Body of pancreas (tissue), 4 donors: ENCODE measurements around the gene OCRL. TPM values are rescaled to one million over a fixed set of nuclear protein-coding genes. Genes with fewer than 3 reads are reported as not detected.

Source experiments
- ATAC-seq: fragments of 150-250 bp; one replicate; pipeline ENCODE4 v1.9.1; 2016
- DNase-seq, 4 donors: peaks; one replicate each; pipeline ENCODE4 v3.0.0-alpha.2; 2019
- H3K27ac ChIP-seq, 4 donors: fragments of 200-600 bp; sonication (generic); 1 replicate in 3 of 4; 2 replicates in 1 of 4; pipeline versions ENCODE4 v1.5.1 to v1.6.1; 2016 to 2019; ENCODE audit warnings: mild to moderate bottlenecking in 1 of 4, mixed read lengths in 1 of 4, moderate library complexity in 1 of 4
- H3K27me3 ChIP-seq, 2 donors: fragments of 200-600 bp; sonication (generic); one replicate each; pipeline ENCODE4 v1.6.0; 2016; ENCODE audit warnings: mild to moderate bottlenecking in 1 of 2
- H3K36me3 ChIP-seq, 2 donors: fragments of 200-600 bp; sonication (generic); replicated peaks in 1 of 2; 2 replicates each; pipeline ENCODE4 v1.5.1; 2016; ENCODE audit warnings: low read depth in 2 of 2; ENCODE audit not compliant: insufficient read depth in 1 of 2
- H3K4me1 ChIP-seq: fragments of 200-600 bp; sonication (generic); one replicate; pipeline ENCODE4 v1.6.0; 2016
- H3K4me3 ChIP-seq, 2 donors: fragments of 200-600 bp; sonication (generic); 1 replicate in 1 of 2; 2 replicates in 1 of 2; pipeline ENCODE4 v1.5.1; 2016 to 2019
- H3K9me3 ChIP-seq, 3 donors: fragments of 200-600 bp; sonication (generic); 1 replicate in 2 of 3; 2 replicates in 1 of 3; pipeline ENCODE4 v1.5.1; 2016
- POLR2A ChIP-seq, 3 donors: fragments of 450-650 bp; IDR thresholded peaks; one replicate each; pipeline ENCODE4 v1.6.1; 2016; ENCODE audit warnings: antibody characterized with exemption in 3 of 3, mild to moderate bottlenecking in 2 of 3
- WGBS, 2 donors: methylation state at CpG; one replicate each; pipeline ENCODE4 v1.1.5; 2017; 5-methylcytosine and 5-hydroxymethylcytosine counted together
- intact Hi-C: fragments of 100-400 bp; cut with DNase I; formaldehyde crosslinking; loops from one replicate; pipeline ENCODE4 v1.15.1; 2023
- total RNA-seq, 2 donors: library from RNA; depleted of rRNA; stranded (reverse); fragments of >200 nt; gene quantifications; one replicate each; pipeline ENCODE4 v1.1.0, GENCODE V29; 2016
- TF ChIP-seq, protein P1 (sequence below), 7 experiments: fragments of 450-650 bp in 4 of 7; fragments of 200-600 bp in 3 of 7; sonication (generic) in 3 of 7; IDR thresholded peaks; one replicate each; pipeline ENCODE4 v1.5.1; 2016 to 2019; ENCODE audit warnings: antibody characterized with exemption in 7 of 7

The OCRL gene
- total RNA-seq, 2 donors from 2014 or later: 7.3 to 9.1 TPM

DNA sequence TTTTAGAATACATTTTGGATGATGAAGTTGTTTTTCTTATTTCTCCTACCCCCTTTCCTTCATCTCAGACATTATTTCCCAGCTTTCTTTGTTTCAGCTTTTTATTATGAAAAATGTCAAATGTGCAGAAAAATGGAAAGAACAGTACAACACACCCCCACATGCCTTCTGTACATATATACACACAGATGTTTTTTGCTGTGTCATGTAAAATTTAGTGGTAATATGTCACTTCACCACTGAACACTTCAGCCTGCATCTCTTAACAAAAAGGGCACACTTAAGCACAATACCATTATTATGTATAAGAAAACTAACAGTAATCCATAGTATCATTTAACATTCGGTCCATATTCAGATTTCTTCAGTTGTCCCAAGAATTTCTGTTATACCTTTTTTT is 37.8 kb downstream of the OCRL start:
- TF ChIP-seq POLR2A (IDR thresholded peaks at IDR 0.05): no peak
- TF ChIP-seq, protein P1, sequence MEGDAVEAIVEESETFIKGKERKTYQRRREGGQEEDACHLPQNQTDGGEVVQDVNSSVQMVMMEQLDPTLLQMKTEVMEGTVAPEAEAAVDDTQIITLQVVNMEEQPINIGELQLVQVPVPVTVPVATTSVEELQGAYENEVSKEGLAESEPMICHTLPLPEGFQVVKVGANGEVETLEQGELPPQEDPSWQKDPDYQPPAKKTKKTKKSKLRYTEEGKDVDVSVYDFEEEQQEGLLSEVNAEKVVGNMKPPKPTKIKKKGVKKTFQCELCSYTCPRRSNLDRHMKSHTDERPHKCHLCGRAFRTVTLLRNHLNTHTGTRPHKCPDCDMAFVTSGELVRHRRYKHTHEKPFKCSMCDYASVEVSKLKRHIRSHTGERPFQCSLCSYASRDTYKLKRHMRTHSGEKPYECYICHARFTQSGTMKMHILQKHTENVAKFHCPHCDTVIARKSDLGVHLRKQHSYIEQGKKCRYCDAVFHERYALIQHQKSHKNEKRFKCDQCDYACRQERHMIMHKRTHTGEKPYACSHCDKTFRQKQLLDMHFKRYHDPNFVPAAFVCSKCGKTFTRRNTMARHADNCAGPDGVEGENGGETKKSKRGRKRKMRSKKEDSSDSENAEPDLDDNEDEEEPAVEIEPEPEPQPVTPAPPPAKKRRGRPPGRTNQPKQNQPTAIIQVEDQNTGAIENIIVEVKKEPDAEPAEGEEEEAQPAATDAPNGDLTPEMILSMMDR (IDR thresholded peaks at IDR 0.05): no peak
- Histone ChIP-seq H3K27me3 (no peaks in the 10 kb centered on the region), H3K4me3 (no peak overlapping the region), H3K36me3 (peaks cover 0 to 4% of the 10 kb centered on the region in 2 donors), H3K9me3 (no peaks in the 10 kb centered on the region), H3K4me1 (no peaks in the 10 kb centered on the region), H3K27ac (no peak overlapping the region)
- DNase-seq (no peak), ATAC-seq (no peak)
- intact Hi-C loops: no loop called here
- 88 to 100% methylated on average over 1 of the region's 1 CpG for WGBS, 2 donors

DNA sequence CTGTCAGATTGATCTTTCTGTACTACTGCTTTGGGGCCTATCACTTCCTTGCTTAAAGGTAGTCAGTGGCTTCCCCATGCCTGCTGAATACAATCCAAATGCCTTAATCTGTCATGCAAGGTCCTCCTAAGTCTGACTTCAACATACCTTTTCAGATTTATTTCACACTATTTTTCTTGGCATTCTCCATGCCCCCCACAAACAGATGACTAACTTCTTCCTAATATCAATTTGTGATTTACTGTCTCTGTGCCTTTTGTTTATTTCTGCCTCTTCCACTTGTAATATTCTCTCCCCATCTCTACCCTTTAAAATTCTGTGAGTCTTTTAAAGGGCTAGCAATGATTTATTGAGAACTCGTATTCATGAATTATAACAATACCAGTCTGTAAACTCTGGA is 41.8 kb downstream of the OCRL start:
- 50 to 92% methylated on average over 1 of the region's 1 CpG for WGBS, 2 donors
- ATAC-seq: no peak
- no peak for DNase-seq
- TF ChIP-seq, protein P1 (IDR thresholded peaks at IDR 0.05): no peak
- no peak for TF ChIP-seq POLR2A (IDR thresholded peaks at IDR 0.05)
- Histone ChIP-seq H3K9me3 (no peaks in the 10 kb centered on the region), H3K4me3 (no peak overlapping the region), H3K36me3 (no peaks in the 10 kb centered on the region), H3K27ac (no peak overlapping the region), H3K4me1 (no peaks in the 10 kb centered on the region), H3K27me3 (no peaks in the 10 kb centered on the region)
- intact Hi-C loops: no loop called here

- 67 to 69% methylated on average over 1 of the region's 1 CpG for WGBS, 2 donors
- no peaks in the 10 kb centered on the region for H3K4me1 ChIP-seq
- intact Hi-C loops: no loop called here
- H3K27ac ChIP-seq: no peak overlapping the region
- ATAC-seq (no peak), DNase-seq (no peak)
- H3K27me3 ChIP-seq: no peaks in the 10 kb centered on the region
- no peak overlapping the region for H3K4me3 ChIP-seq
- no peaks in the 10 kb centered on the region for H3K9me3 ChIP-seq
- no peak for TF ChIP-seq POLR2A (IDR thresholded peaks at IDR 0.05)
- TF ChIP-seq, protein P1 (IDR thresholded peaks at IDR 0.05): no peak
- H3K36me3 ChIP-seq: peaks cover 0 to 2% of the 10 kb centered on the region in 2 donors
Observed at GRCh38 chrX:129585167-129585566, 45.1 kb downstream of the OCRL start.

- H3K27ac ChIP-seq: no peak overlapping the region
- TF ChIP-seq POLR2A (IDR thresholded peaks at IDR 0.05): no peak
- no peak overlapping the region for H3K4me3 ChIP-seq
- no peaks in the 10 kb centered on the region for H3K4me1 ChIP-seq
- 79 to 82% methylated on average over 3 of the region's 3 CpGs for WGBS, 2 donors
- no peaks in the 10 kb centered on the region for H3K9me3 ChIP-seq
- intact Hi-C loops: no loop called here
- no peak for DNase-seq
- no peak for ATAC-seq
- H3K27me3 ChIP-seq: no peaks in the 10 kb centered on the region
- H3K36me3 ChIP-seq: peaks cover 0 to 2% of the 10 kb centered on the region in 2 donors
Observed at GRCh38 chrX:129585691-129586090, 45.6 kb downstream of the OCRL start.

DNA sequence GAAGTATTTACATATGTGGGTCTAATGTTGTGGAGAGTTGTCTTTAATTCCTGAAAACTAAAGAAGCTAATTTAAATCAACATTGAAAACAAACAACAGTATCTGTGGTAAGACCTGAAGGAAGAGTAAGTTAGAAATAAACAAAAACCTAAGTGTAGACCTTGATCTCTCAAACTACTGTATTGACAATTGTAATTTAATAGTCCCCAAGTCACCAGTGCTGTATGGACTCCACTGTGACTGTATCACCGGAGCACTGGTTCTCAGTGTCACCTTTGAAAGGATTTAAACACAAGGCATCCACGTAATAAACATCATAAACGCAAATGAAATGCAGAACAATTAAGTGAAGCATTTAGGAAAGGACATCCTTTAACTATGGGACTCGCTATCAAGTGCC is 46.4 kb downstream of the OCRL start:
- Histone ChIP-seq H3K4me3 (no peak overlapping the region), H3K27ac (no peak overlapping the region), H3K4me1 (no peaks in the 10 kb centered on the region), H3K27me3 (no peaks in the 10 kb centered on the region), H3K36me3 (peaks cover 0 to 2% of the 10 kb centered on the region in 2 donors), H3K9me3 (no peaks in the 10 kb centered on the region)
- intact Hi-C loops: no loop called here
- whole genome bisulfite sequencing, 2 donors: 94 to 97% methylated on average over 4 of the region's 4 CpGs
- no peak for DNase-seq
- ATAC-seq: no peak
- TF ChIP-seq, protein P1 (IDR thresholded peaks at IDR 0.05): no peak
- TF ChIP-seq POLR2A (IDR thresholded peaks at IDR 0.05): no peak
